Endometrium (tissue), 2 donors: ENCODE data around the gene PALD1.

Experiments
- FAIRE-seq: peaks from 2 replicates; lab custom pipeline; 2012; peaks lifted over from hg19 to GRCh38; lab: Jason Lieb, UNC
- donor health status: control.
- donor health status: control.

Gene PALD1

DNA sequence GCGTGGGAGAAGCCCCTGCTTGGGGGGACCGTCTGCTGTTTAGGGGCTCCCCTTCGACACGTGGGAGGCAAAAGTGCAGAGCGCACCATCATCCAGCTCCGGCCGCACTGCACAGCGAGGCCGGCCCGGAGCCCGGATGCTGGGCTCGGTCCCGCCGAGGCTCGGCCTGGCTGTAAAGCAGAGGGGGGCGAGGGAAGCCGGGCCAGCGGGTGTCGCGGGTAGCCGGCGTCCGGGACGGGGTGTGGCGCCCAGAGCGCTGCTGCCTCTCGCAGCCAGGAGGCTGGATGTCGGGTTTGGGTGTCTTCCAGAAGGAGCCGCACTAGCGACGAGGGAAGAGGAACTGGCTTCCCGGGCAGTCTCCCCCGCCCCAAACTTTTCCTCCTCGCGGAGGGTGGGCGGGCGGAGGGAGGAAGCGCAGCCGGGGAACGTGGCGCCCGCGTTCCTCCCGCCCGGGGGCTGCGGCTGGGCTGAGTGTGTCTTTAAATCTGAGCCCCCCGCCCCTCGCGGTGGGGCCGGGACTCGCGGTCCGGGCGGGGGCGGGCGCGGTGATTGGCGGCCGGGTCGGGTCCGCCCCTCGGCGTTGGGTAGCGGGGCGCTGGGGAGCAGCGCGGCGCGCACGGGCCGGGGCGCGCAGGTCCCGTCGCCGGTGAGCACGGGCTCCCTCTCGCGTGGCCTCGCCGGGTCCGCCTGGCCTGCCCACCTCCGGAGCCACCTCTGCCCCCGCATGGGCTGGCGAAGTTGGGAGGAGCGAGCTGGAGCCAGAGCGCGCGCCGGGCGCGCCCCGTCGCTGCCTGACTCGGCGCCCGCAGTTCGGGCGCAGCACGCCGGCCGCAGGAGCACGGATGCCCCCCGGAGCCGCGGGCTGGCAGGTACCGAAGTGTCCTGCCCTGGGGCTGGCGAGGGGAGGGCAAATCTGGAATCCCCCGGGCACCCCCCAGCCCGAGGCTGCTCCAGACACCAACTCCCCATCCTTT is at the start of gene PALD1:
Gene PALD1, plus strand, starts transcription at position 577 of the 974 bp plus-strand sequence. CDS start 47,185 bp downstream, outside the sequence.
- FAIRE-seq: no peak

DNA sequence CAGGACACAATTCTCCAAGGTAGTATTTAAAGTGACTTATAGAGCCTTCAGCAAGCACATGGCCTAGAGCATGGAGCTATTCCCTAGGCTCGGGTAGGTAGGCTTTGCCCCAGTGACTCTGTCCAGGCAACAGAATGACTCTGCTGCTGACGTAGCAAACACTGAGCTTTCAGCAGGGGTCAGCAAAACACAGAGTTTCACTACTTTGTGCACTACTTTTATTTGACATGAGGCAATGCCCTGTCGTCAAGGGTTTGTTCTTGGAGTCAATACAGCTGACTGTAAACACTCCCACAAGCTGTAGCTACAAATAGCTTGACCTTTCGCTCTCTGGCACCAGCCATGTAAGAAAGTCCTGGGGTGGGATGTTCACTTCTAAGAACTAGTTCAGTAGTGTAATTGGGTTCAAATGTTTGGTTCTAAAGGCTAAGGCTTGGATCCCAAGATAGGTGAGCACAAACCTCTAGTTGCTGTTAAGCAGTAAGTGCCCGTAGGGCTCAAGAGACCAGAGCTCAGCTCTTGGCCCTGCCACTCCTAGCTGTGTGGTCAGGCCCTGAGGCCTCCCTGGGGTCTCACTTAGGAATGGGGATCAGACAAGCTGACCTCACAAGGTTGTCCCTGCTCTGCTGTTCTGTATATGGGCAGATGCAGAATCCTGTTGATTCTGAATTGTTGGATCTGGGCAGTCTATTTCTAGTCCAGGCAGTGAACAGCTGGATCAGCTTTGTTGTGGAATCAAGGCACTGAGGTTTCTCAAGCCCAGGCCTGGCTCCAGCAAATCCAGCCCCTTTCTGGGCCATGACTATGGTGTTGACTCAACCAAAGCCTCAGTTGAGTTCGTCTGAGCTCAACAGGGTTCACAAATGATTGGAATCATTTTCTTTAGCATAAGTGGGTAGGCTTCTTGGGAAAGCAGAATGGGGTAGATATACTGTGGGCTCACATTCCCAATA is 47.8 kb upstream of the PALD1 start:
- no peak for FAIRE-seq

DNA sequence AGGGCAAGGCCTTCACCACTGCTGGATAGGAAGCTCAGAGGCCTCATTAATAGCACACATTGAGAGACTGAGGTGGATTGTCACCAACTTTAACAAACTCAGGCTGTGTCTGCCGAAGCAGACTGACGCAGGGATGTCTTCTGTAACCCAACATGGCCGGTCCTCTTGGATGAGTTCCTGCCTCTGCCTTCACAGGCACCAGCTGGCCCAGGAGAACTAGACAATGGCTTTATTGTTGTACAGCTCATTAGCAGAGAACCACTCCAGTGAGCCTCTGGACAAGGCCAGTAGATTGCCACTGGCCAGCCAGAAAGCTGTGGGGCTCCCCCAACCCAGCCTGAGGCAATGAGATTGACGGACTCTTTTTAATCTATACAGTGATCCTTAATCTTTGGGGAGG is 46.5 kb upstream of the PALD1 start:
- FAIRE-seq: no peak

DNA sequence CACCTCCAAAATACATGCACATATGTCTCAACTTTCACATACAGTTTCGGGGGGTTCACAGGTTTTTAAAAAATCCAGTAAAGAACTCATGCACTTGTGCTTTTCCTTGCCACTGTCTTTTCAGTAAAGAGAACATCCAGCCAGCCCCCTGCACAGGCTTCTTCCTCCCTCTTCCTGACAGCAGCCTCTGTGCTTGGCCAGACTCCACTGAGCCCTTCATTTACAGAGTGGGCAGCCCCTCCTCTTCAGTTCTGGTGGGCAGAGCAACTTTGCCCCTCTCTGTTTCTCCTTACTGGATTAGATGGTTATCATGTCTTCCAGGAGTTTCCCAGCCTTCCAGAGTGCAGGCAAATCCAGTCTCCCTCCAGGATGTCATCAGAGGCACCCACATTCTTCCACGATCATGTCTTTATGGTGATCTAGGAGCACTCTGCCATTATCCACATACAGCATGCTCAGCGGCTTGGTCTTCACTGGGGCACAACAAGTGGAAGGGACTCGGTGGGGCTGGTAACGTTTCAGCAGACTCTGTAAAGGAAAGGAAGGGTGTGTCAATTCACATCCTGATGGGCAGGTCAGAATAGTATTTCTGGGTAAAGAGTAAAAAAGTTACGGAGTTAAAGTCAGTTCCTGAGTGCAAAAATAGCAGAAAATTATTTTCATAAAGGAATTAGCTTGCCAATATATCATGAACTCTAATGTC is 45.9 kb upstream of the PALD1 start:
- no peak for FAIRE-seq

DNA sequence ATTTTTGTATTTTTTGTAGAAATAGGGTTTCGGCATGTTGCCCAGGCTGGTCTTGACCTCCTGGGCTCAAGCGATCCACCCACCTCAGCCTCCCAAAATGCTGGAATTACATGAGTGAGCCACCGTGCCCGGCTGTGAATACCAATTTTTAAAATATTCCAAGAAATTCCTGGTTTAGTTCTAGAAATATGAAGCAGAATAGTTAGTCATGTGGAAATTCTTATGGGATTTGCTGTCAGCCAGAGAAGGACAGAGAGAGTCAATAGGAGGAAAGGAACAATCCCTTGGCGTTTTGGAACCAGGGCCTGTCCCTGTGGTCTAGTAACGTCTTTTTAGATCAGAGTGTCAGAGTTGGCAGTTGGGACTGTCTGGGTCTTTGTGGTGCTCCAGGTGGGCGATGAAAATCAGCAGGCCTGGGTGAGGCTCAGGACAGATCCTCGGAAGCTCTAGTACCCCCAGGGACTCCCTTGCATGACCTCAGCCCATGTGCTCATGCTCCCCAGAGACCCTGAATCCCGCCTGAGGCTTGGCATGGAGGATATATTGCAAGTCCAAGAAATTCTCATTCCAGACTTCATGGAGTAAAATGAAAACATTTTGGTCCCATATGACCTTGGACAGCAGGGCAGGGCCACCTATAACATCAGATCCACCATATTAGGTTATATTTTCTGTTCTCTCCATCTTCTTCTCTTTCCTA is 44.8 kb upstream of the PALD1 start:
- FAIRE-seq: no peak

DNA sequence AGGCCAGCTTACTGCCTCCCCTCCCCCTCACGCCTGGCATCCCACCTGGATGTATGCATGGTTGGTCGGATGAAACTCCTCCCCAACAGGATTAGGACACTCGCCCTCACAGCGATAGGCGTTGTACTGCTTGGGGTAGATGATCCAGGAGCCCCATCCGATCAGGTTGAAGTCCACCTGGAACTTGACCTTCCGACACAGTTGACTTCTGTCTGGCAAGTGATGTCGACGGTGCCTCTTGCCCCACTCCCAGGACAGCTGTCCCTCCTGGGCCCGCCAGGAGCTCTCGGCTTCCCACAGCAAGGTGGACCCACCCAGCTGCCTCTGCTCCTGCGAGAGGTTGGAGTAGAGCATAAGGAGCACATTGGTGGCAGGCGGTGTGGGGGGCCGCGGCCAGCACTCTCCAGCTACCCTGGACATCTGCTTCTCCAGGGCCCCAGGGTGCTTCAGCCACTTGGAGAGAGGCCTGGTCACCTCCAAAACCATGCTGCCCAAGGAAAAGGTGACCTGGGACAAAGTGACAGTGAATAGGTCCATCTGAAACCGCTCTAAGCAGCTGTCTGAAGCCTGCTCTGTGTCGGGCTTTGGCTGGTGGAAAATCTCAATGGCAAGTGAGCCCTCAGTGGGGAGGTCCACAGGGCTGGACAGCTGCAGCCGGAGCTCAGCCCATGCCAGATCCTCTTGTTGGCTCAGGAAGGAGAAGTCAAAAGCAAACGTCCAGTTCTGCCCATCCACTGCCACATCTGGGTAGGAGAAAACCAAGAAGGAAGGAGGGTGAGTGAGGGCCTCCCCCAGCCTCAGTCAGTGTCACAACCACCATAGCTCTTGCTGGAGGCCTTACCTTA is 43.1 kb upstream of the PALD1 start:
- FAIRE-seq: no peak

DNA sequence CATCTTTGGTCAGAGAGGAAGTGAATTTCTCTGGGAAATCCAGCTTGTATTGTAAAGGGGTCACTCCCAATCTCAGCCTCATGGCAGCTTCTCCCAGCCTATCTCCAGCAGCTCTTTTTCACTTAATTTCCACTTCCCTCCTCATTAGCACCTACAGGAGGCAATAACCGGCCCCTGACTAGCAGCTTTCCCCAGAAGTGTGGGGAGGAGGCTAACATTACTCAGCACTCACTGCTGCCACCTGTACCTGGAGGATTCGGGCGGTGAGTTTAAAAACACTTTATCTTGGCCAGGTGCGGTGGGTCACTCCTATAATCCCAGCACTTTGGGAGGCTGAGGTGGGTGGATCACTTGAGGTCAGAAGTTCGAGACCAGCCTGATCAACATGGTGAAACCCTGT is 40.8 kb upstream of the PALD1 start:
- FAIRE-seq: no peak

DNA sequence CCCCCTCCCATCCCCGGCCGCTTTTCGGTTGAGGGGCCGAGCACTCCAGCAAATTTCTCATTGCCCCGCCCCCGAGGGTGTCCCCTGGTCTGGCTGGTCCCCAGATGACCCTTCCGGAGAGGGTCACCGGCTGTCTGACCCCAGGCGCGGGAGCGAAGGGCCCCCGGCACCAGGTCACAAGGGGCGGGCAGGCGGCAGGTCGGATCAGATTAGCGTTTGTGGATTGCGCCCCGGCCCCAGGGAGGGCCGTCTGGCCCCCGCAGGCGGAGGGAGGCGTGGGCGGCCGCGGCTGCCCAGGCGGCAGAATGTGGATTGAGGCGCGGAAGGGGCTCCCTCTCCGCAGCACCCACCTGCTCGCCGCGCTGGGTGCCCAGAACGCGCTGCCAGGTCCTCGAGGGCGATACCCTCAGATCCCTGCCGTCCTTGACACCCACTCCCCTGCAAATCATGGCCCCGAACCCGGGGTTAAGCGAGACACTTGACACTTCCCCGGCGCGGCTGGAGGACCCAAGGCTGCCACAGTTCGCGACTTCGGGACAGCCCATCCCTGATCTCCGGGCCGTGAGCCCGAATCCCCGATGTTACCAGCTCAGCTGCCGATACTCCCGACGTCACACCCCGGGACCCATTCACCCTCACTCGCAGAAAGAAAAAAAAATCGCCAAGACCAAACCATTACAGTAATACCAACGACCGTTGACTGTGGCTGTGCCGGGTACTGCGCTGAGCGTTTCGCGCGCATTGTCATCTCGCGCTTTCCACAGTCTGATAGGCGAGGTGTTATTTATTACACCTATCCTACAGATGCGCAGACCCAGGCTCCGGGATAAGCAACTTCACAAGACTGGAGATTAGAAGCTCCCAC is 38.0 kb upstream of the PALD1 start:
- no peak for FAIRE-seq

DNA sequence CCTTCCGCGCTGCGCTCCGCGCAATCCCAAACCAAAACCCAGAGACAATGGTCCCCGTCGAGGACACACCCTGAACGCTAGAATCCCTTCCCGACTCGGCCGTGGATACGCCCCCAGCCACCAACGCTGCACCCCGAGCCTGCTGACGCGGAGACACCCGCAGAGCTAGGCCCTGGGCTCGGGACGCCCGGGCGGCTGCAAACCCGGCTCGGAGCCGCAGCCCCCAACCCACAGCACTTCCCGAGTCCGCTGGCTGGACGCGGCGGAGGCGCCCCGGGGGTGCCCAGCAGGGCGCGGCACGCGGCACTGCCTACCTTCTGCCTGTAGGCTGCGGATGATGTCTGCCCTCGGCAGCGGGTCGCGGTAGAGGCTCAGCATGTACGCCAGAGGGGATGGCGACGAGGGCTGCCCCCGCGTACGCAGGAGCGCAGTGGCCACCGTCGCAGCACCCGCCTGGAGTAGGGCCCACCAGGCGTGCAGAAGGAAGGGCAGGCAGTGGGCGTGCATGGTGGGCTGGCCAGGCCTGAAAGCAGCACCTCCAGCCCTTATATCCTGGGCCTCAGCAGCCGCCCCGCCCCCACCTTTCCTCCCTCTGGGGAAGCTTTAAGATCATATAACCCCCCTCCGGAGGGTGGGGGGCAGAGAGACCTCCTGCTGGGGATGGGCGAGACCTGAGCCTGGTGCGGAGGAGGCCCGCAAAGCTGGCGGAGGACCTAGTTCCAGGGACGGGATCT is 37.2 kb upstream of the PALD1 start, which contains the start of gene NODAL:
Gene NODAL, minus strand, starts transcription at position 521 of the 734 bp plus-strand sequence. Its CDS starts 14 bp downstream, at position 507.
- no peak for FAIRE-seq

DNA sequence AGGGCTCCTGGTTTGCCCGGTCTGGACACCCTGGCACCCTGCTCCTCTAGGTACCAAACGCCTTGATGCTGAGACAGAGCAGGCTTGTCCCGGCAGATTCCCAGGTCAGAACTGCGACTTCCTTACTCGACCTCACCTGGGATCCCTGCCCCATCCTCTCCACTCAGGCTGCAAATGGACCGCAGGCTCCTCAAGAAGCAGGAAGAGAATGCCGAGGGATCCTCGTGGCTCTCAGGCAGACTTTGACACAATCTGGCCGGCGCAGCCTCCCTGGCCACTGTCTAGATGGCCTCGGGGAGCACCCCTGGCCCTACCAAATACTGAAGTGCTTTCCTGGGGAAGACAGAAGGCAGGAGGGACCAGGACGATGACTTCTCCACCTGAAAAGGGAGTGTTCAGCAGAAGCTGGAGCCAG is 36.7 kb upstream of the PALD1 start:
- no peak for FAIRE-seq

DNA sequence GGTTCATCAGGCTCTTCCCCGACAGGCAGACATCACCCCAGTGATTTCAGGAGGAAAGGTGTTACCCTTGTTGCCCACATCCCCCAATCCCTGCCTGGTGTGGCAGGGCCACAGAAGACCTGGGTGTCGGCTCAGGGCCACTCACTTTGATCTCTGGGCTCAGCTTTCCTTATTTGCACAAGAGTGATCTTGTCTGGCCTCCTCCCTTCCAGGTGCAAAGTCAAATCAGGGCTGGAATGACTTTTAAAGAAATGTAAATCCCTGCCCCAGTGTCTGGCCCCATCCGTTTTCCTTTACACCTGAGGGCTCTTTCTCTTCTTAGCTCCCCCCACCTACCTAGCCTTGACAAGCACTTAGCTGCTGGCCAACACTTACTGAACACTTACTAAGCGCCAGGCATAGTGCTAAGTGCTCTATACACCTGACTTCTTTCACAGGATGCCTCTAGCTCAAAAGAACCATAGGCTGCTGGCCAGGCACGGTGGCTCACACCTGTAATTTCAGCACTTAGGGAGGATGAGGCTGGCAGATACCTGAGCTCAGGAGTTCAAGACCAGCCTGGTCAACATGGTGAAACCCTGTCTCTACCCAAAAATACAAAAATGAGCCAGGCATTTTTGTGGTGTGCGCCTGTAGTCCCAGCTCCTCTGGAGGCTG is 36.1 kb upstream of the PALD1 start:
- no peak for FAIRE-seq

DNA sequence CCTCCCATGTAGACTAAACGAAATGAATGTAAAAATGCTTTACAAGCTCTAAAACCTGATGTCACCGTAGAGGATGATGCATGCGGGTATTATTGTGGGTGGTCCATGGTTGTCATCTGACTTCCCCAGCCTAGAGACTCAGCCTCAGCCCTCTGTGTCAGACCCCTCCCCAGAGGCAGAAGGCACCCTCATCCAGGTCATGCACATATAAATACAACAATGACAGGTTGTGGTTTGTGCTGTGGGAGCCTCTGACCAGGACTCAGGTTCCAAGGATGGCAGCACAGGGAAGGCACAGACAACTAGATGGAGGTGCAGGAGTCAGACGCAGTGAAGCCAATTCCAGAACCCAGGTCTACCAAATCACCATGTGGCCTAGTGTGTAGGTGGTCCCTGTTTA is 33.8 kb upstream of the PALD1 start:
- FAIRE-seq: no peak

DNA sequence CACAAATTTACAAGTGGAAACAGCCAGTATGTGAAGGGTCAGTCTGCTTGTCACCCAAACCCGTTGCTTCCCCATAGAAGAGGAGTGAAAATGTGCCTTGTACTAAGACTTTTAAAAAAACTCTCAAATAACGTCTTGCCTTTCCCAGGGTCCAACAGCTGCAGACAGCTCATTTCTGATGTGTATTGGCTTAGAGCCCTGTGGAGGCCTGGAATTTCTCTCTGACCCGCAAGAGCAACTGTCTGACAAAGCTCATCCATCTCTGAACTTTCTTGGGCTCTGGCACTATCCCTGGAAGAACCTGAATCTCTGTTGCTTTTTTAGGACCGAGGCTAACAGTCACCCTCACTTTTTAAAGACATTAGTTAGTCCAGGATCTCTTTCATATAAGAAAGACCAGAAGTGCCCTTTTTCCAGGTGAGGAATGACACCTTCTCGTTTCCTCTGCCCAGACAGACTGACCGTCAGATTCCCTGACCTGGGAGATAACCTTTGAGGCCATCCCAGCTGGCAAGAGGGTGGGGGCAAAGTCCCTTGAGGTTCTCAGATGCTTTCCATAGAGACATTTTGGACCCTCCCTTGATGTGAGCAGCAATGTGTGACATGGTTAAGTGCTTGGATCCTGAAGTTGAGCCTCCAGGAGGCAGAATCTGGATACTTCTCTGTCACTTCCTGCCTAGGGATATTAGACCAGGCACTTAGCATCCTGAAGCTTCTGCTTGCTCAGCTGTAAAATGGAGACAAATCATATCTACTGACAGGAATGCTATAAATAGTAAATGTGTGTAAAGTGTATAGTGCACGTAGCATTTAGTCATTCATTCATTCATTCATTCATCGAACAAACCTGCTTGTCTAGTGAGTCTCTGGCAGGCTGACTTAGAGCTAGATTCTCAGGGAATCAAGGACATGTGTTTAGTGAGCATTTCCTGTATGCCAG is 32.6 kb upstream of the PALD1 start:
- FAIRE-seq: no peak

DNA sequence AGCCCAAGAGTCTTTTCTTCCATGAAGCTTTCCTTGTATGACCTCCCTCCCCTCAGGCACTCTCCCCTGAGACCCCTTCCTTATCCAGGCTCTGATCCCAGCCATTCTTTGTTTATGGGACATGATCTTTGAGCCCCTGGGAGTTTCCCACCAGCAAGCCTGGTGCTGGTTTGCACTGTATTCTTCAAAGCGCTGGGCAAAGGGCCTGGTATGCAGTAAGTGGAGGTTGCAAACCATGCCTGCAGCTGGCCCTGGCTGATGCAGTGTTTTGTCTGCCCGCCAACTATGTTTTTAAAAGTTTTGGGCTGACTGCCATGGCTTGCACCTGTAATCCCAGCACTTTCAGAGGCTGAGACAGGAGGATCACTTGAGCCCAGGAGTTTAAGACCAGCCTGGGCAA is 30.3 kb upstream of the PALD1 start:
- no peak for FAIRE-seq

DNA sequence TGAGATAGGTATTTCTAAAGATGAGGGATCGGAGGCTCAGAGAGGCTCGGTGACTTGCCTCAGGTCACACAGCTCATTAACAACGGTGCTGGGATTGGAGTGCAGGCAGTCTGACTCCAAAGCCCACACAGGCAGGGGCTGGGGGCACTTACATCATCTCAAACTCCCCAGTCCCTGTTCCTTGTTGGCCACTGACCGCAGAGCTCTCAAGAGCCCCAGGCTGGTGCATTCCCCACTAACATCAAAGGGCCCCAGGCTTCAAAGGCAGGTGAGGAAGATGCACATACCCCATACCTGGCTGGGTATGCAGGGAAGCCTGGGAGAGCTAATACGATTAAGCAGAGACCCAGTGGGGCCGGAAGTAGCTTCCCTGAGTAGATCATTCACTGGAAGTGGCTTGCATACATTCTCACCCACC is 23.3 kb upstream of the PALD1 start:
- FAIRE-seq: no peak

DNA sequence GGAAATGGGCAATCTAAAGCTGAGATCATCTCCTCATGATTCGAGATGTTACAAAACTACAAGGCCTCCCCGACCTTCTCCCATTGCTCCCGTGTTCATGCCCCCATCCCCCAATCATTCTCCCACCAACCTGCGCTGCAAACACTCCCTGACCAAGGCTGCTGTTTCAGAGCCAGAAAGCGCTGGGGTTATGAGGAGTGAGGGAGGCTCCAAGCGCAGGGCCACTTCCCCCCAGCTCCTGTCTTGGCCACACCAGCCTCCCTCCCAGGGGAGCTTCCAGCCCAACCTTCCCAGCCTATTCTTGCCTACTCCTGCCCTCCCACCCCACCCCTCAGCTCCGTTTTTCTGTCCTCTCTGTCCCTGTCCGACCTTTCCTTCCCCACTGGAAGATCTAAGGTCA is 22.4 kb upstream of the PALD1 start:
- no peak for FAIRE-seq

DNA sequence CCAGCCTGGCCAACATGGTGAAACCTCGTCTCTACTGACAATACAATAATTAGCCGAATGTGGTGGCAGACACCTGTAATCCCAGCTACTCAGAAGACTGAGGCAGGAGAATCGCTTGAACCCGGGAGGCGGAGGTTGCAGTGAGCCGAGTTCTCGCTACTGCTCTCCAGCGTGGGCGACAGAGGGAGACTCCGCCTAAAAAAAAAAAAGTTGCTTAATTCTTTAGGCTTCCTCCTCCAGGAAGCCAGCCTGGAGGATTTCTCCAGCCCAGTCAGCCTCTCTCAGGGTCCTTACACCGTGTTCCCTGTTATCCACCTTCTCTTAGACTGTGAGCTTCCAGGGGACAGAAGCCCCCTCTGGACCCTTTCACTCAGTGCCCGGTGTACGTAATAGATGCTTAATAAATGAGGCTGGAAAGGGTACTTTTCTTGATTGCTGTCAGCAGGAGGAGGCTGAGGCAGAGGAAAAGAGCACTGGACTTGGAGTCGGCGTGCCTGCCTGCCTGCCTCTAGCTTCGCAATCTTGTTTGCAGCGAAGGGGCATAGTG is 20.7 kb upstream of the PALD1 start:
- FAIRE-seq: no peak
